ENCODE measurements around the gene RAB11FIP2. TPM values are rescaled to one million over a fixed set of nuclear protein-coding genes. Genes with fewer than 3 reads are reported as not detected.

The RAB11FIP2 gene
- total and polyA plus RNA-seq, 2 of the 8 experiments (the other 6 are each of a cell fraction or from before 2014, with no cell fraction given): 3.1 to 12.7 TPM

DNA sequence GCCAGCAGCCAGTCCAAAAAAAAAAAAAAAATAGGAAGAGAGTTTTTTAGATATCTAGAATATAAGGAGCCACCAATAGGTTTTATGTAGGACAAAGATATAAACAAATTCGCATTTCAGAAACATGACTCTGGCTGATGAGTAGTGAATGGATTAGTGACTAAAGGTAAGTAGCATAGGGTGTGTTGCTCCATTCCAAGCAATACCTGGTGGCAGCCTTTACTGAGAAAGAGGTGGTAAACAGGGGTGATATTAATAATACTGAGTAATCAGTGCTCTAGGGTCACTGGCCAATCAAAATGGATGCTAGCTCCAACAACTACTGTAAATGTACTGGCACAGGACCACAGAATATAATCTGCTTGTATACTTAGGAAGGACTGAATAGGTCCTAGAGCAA lies 45.5 kb upstream of the RAB11FIP2 start:
- Histone ChIP-seq H2BK15ac (ENCODE audit: low read length) (no peak overlapping the region), H3K23me2 (ENCODE audit: low read depth, low read length) (no peaks in the 10 kb centered on the region; the same call in 1 of the 2 replicates), H3K9me3 (ENCODE audit: insufficient read depth in 2 of 2, low read depth in 1 of 2, low read length in 1 of 2) (no peaks in the 10 kb centered on the region), H3K4ac (replicated peaks; ENCODE audit: insufficient read length, low read depth, low read length) (no peak overlapping the region), H2AFZ (ENCODE audit: low read length) (no peak overlapping the region), H3K36me3 (ENCODE audit: control insufficient read depth in 2 of 4, insufficient read depth in 4 of 4, low read length in 3 of 4) (no peaks in the 10 kb centered on the region), H3K4me1 (replicated peaks in 1 of 4; ENCODE audit: control insufficient read depth in 3 of 4, insufficient read depth in 4 of 4, low read length in 3 of 4) (no peaks in the 10 kb centered on the region; a peak in 1 of 7 replicates), H4K5ac (ENCODE audit: insufficient read length, low read depth, low read length) (no peak overlapping the region), H3K23ac (ENCODE audit: insufficient read length) (no peak overlapping the region), H3K18ac (ENCODE audit: extremely low read depth, low read length) (no peak overlapping the region), H2BK12ac (ENCODE audit: low read depth, low read length) (no peak overlapping the region), H3K4me3 (ENCODE audit: extremely low read depth in 1 of 4, insufficient read depth in 2 of 4, low read depth in 3 of 4, low read length in 4 of 4) (no peak overlapping the region), H3K4me2 (ENCODE audit: insufficient read depth in 1 of 2, low read depth in 2 of 2, low read length in 2 of 2) (no peak overlapping the region), H3K9ac (replicated peaks in 1 of 4; ENCODE audit: extremely low read depth in 1 of 4, low read depth in 3 of 4, low read length in 3 of 4) (no peak overlapping the region), H3K14ac (ENCODE audit: insufficient read length) (no peak overlapping the region), H4K91ac (replicated peaks; ENCODE audit: insufficient read length, low read length) (no peak overlapping the region), H3K27ac (ENCODE audit: low read depth, low read length) (no peak overlapping the region), H2BK20ac (ENCODE audit: low read length) (no peak overlapping the region), H3K27me3 (replicated peaks in 1 of 4; ENCODE audit: control insufficient read depth in 3 of 4, extremely low read depth in 1 of 4, insufficient read depth in 3 of 4, low read length in 3 of 4) (peaks cover 0 to 1% (median 0%) of the 10 kb centered on the region in 4 experiments; a peak in 1 of 7 replicates), H2AK5ac (ENCODE audit: low read depth, low read length) (no peak overlapping the region), H3K79me2 (ENCODE audit: control insufficient read depth in 1 of 2, insufficient read depth in 2 of 2, low read length in 2 of 2) (no peaks in the 10 kb centered on the region), H4K20me1 (replicated peaks in 1 of 2; ENCODE audit: control insufficient read depth in 1 of 2, insufficient read depth in 2 of 2, low read length in 2 of 2) (no peaks in the 10 kb centered on the region), H2BK120ac (replicated peaks; ENCODE audit: low read depth, low read length) (no peak overlapping the region), H3K56ac (replicated peaks; ENCODE audit: insufficient read length, low read depth, low read length) (no peak overlapping the region), H3K79me1 (ENCODE audit: low read depth, low read length) (no peaks in the 10 kb centered on the region), H4K8ac (ENCODE audit: extremely low read depth, insufficient read depth, low read length) (no peak overlapping the region), H2BK5ac (ENCODE audit: low read depth, low read length) (no peak overlapping the region)
- 100% methylated on average over 1 of the region's 1 CpG; no CpG with 5 or more reads in 1 of the 2 experiments for WGBS, 2 experiments (ENCODE audit: extremely low coverage in 1 of 2, insufficient coverage in 1 of 2, insufficient read length in 1 of 2, insufficient replicate concordance in 2 of 2, low coverage in 1 of 2, low lambda C conversion rate in 2 of 2, missing lambda C conversion rate in 1 of 2)
- DNase-seq (ENCODE audit: low read depth in 1 of 2, low spot score in 2 of 2) (no peak), FAIRE-seq (no peak)
- POLR2A ChIA-PET (ENCODE audit: partially characterized antibody): no interaction called here
- CTCF ChIA-PET (ENCODE audit: partially characterized antibody): no interaction called here
- TF ChIP-seq, protein P1, sequence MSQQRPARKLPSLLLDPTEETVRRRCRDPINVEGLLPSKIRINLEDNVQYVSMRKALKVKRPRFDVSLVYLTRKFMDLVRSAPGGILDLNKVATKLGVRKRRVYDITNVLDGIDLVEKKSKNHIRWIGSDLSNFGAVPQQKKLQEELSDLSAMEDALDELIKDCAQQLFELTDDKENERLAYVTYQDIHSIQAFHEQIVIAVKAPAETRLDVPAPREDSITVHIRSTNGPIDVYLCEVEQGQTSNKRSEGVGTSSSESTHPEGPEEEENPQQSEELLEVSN (IDR thresholded peaks at IDR 0.05): no peak
- TF ChIP-seq MAFK (IDR thresholded peaks at IDR 0.05; ENCODE audit: low read depth, low read length) (no peak), BACH1 (IDR thresholded peaks at IDR 0.05; ENCODE audit: low read length) (no peak), RFX5 (IDR thresholded peaks at IDR 0.05; ENCODE audit: borderline replicate concordance, low read depth, low read length) (no peak)
